NCI-H446 treated with DMSO at 0.1 percent for 48 hours (cell line): ENCODE data around the gene LMX1B.

Source experiments
- DNase-seq: peaks from one replicate; lab custom pipeline; 2025; lab: John Stamatoyannopoulos, UW

LMX1B gene

GRCh38 chr9:126676685-126677143 lies 63.0 kb downstream of the LMX1B start:
- DNase-seq: no peak

GRCh38 chr9:126677188-126678084 lies 63.7 kb downstream of the LMX1B start:
- DNase-seq: no peak

GRCh38 chr9:126678989-126679388 lies 65.3 kb downstream of the LMX1B start:
- no peak for DNase-seq

GRCh38 chr9:126681336-126681735 lies 67.6 kb downstream of the LMX1B start:
- DNase-seq: no peak

- no peak for DNase-seq
Measured at GRCh38 chr9:126682113-126682810, 68.5 kb downstream of the LMX1B start.

- no peak for DNase-seq
Measured at GRCh38 chr9:126682928-126683697, 69.4 kb downstream of the LMX1B start.

GRCh38 chr9:126683698-126684044 lies 69.9 kb downstream of the LMX1B start:
- no peak for DNase-seq

GRCh38 chr9:126684345-126684744 lies 70.6 kb downstream of the LMX1B start:
- no peak for DNase-seq

GRCh38 chr9:126684965-126685465 lies 71.3 kb downstream of the LMX1B start:
- no peak for DNase-seq

GRCh38 chr9:126687930-126688461 lies 74.3 kb downstream of the LMX1B start:
- DNase-seq: no peak

GRCh38 chr9:126688617-126689016 lies 74.9 kb downstream of the LMX1B start:
- no peak for DNase-seq

GRCh38 chr9:126689027-126689825 lies 75.5 kb downstream of the LMX1B start:
- DNase-seq: no peak

- no peak for DNase-seq
Measured at GRCh38 chr9:126690431-126691051, 76.8 kb downstream of the LMX1B start.

GRCh38 chr9:126692041-126692758 lies 78.5 kb downstream of the LMX1B start:
- no peak for DNase-seq

- no peak for DNase-seq
Measured at GRCh38 chr9:126692759-126693427, 79.2 kb downstream of the LMX1B start.

- DNase-seq: no peak
Measured at GRCh38 chr9:126693428-126693944, 79.8 kb downstream of the LMX1B start.

GRCh38 chr9:126694206-126695081 lies 80.7 kb downstream of the LMX1B start:
- no peak for DNase-seq

- DNase-seq: no peak
Measured at GRCh38 chr9:126695186-126695585, 81.5 kb downstream of the LMX1B start.
